GM21528 (cell line): ENCODE data around the gene LPP.

Source experiments
- ATAC-seq: cut with Tn5 transposase; IDR thresholded peaks from one replicate; pipeline ENCODE4 v1.9.1; 2021; ENCODE audit warnings: mild to moderate bottlenecking, moderate library complexity; ENCODE audit not compliant: unreplicated experiment, low FRiP score

LPP gene

DNA sequence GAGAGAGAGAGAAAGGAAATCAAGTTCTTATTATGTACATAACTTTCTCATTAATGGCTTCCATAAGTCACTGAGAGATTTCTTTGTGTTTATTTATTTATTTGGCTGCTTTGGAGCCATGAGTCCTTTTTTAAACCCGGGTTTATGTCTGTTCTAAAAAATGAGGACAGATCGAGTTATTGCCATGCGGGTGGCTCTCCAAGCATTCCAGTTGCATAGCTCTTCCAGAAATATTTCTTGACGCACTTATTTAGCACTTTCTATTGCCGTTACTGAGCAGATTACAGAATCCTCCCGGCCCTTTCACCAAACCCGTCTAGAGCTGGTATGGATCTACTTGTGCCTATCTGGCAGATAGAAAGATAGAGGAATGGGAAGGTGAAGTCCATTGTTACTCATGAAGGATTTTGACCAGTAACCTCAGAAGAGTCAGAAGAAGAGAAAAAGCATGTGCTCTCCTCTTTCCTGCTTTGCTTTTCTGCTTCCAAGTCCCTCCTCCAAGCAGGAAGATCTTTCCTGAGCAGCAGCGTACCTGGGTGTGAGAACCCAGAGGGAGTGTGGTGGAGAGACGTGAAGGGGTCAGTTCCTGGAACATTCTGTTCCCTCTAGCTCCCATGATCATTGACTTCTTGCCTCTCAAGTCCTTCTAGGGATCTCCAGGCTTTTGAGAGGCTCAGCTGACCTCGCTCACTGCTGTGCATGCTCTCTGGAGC, 112.8 kb downstream of the LPP start:
- ATAC-seq = no peak

DNA sequence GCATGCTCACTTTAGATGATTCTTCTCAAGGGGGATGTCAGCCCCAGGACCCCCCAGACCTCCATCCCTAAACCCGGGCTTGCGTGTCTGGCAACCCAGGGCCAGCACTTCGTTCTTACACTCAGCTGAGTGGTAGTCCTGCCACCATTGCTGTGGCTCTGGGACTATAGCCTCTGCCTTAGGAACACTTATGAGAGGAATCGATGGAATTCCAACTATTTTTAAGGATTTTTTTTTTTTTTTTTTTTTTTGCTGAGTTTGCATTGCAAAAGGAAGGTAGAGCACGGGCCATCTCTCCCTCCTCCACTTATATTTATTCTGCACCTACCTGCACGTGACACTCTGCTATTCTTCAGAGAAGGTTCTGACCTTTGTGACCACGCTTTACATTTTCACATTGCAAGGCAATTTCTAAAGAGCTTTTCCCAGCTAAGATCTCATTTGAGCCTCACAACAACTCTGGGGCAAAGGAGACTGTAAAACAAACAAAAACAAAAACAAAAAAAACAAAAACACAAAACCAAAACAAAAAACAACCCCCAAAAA, 113.9 kb downstream of the LPP start:
- no peak for ATAC-seq

DNA sequence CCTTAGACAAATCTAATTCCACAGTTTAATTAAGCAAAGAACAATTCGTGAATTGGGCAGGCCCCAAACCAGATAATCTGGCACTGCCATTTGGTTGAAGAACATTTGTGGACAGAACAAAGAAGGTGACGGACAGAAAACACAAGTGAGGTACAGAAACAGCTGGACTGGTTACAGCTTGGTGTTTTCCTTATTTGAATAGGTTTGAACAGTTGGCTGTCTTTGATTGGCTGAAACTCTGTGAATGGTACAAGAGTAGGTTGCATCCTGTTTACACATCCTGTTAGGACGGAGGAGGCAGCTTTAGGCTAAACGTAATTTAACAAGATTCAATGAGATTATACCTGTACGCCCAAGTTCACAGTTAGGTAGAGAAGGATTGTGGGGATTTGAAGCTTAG, 114.4 kb downstream of the LPP start:
- no peak for ATAC-seq

DNA sequence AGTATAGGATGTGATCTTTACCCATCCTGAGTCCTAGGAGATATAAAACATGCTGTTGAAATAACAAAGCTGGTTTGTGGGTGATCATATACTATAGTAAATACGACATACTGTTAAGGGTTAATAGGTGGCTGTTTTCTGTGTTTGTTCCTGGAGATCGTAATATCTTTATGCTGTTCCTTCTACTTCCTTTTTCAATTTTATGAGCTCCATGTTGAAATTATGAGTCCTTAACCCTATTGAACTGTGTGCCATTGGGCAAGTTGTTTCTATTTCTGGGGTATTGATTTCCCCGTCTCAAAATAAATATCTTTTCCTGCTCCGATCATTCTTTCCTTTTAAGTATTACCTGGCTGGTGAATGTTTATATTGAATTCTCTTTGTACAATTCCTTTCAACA, 115.1 kb downstream of the LPP start:
- ATAC-seq = no peak

DNA sequence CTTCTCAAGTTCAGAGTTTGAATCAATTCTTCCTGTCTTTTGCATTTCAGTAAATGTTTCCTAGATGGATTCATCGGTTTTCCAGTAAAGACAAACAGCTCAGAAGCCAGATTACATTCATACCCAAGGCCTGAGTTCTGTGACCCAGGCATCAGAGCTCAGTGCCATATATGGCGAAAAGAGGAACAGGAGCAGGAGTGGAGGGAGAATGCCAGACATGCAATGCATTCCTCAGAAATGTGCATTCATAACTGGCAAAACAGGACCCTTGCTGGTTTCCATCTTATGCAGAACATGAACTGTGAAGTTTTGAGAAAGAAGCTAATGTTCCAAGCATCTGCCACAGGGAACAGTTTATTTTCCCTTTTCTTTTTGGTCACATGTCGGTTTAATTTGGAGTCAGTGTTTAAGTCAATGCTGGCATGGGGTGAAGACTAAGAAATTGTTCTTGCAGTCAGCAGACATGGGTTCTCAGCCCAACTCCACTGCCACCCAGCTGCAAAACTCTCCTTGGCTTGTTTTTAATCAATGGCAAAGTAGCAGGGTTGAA, 116.5 kb downstream of the LPP start:
- no peak for ATAC-seq

DNA sequence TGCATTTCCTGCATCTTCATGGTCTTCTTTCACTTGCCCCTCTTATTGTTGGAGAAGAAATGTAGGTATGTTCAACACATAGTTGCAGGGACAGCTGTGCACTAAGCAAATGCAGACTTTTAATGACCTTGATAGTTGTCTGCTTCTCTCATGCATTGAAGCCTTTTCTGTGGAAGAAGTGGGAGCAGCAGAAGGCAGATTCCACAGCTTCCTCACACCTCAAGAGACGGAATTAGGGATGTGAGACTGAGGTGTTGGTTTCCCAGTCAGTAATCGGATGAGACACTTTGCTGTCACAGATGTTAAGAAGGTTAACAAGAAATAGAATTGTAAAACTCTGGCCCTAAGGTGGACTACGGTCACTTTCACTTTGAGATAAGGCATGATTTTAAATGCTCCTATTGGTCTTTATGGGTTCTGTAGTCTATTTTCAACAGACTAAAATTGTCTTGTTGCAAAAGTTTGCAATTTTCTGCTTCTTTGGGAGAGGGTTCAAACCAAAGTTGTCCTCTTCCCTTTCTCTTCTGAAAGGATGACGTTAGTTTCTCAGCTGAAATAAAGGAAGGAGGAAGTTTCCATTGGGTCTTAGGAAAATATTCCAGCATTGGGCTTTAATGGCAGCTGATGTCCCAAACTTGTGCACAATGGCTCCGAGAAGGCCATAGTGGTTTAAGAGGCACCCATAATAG, 117.4 kb downstream of the LPP start:
- no peak for ATAC-seq

DNA sequence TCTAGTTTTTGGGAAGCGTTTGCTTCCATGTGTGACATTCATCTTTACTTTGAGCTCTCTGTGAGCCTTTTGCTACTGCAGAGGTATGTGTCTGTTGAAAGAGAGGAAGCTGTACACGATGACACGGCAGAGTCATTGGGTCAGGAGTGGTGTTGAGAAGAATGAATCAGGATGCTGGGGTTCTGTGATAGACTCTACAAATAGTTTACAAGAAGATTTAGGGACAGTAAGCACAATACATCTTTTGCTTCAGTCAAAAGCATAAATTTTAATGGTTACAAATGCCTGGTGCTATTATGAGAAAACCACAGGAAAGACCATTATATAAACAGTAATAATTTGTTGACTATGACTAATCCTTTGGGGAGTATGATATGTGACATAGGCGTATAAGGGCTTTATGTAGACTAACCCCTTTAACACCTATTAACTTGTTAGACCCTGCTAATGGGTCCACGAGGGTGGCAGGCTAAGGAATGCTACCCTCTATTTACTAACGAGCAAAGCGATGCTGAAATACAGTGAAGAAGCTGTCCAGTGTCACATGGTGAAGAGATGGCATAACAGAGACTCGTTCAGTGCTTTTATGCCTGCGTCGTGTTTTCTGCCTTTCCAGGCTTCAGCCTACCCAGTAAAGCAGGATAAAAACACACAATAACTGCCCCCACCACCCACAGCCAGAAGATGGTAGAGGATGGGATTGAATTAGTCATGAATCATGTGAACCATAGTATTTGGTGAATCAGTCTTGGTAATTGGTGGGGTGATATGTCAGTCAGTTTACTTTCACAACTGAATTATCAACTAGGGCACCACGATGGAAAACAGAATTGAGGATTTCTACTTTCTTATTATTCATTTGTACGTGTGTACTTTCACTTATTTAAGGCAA, 118.8 kb downstream of the LPP start:
- no peak for ATAC-seq

DNA sequence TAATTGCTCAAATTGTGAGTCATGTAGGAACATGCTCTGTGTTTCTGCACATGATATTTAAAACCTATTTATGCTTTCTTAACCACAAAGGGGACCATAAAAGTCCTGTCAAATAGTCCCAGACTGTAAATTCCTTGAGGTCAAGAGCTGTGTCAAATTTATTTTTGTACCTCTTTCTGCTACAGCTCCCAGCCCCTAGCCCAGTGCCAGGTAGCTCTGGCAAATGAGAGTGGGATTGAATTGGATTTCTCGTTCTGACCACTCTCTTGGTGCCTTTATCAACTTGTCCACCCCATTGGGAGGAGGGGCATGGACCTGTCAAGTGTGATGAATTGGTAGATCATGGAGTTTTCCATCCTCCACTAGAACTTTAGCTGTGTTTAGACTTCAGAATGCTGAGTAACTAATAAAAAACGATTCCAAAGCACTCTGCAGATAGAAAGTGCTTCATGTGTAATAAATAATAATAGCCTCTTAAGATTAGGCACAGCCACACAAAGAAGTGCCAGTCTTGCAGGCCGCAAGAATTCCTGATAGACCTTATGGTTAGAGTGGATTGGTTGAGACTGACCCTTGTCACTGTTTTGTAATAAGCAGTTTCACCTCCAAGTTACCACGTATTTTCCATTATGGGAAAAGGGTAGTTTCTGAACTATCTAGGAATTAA, 120.4 kb downstream of the LPP start:
- ATAC-seq = no peak

DNA sequence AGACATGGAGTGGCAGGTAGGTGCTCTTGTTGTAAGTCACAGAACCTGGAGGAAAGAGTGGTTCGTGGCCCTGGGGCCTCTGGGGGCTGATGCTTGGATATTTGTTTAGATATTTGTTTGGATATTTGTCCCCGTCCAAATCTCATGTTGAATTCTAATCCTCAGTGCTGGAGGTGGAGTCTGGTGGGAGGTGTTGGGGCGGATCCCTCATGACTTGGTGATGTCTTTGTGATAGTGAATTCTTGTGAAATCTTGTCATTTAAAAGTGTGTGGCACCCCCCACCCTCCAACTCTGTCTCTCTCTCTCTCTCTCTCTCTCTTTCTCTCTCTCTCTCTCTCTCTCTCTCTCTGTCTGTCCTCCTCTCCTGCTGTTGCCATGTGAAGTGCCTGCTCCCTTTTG, 122.4 kb downstream of the LPP start:
- no peak for ATAC-seq

DNA sequence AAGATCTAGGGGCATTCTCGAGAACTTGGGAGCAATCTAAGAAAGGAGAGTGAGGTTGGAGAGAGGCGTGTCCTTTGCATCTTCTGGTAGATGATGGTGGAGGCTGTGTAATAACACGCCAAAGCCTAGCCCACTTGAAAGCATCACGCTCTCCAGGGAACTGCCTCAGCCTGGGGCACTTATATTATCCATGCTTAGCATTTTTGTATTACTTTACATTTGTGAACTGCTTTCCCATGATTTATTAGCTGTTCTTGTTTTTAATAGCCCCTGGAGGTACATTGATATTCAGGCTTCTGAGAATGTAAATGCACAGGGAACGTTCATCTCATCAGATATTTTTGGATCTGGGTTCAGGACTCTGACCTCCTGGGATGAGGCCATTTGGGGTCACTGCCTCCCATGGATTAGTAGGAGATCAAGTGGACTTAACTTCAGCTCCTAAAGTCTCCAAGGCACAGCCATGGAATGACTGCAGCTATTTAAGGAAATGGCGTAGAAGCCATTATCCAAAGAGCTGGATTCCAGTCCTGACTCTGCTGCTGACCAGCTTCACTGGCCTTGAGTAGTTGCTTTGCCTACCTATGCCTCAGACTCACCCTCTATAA, 124.9 kb downstream of the LPP start:
- no peak for ATAC-seq

DNA sequence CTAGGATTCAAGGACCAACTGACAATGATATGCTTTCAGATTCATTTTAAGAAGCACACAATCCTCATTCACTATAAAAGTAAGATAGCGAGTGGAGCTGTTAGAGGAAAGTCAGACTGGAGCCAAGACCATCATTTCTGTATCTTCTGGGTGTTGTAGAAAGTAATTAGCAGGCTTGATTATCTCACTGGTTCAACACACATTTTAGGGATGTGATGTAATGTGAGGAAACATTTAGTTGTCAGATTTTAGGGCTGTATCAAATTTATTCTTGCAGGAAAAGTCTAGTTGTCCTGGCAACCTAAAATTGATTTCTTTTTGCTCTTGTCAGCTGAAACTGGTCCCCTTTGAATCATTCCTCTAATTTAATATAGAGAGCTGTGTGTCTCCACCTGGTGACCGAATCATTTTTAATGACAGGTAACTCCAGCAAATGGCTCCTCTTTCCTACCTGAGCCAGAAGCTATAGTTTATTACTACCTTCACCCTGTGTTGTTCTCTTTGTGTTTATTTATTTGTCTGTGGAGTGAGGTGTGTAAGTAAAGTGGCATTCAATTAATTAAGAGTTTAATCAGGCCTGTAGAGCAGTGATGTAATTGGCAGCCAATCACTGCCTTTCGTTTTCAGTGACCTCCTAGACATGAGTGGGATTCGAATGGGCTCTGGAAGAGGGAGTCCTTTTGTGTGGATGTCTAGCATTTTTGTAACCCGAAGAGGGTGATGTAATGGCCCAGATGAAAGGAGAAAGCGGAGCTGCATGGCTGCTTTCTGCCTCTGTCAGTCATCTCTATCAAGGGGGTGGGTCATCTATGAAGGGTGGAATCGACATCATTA, 125.8 kb downstream of the LPP start:
- ATAC-seq = no peak

DNA sequence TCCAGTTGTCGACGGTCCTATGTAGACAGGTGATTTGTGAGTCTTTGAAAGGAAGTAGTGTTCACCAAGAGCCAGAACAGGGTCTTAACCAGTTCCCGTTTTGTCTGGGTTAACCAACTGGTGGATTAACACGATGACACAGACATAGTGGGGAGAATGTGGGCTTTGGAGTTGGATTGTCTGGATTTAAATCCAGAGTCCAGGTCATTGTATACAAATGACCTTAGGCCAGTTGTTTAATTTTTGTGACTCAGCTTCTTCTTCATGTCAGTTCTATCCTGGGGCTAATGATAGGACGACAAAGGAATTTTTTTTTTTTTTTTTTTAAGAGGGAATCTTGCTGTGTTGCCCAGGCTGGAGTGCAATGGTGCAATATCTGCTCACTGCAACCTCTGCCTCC, 126.7 kb downstream of the LPP start:
- no peak for ATAC-seq

DNA sequence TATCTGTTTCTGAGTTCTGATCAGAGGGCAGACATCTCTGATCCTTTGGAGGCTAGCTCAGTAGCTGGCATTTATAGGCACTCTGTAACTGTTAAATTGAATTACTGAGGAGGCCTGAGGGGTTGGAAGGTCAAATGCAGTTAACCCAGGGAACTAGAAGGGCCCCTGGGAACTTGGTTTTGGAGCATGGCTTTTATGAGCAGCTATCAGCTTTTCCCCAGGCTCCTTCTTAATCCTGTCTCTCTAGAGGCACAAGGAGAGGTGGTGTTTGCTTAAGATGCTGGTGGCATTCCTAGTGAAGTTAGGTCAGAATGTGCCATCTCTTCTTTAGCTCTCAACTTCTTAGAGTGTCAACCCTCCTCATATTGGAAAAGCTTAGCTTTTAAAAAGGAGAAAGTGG, 128.9 kb downstream of the LPP start:
- no peak for ATAC-seq

DNA sequence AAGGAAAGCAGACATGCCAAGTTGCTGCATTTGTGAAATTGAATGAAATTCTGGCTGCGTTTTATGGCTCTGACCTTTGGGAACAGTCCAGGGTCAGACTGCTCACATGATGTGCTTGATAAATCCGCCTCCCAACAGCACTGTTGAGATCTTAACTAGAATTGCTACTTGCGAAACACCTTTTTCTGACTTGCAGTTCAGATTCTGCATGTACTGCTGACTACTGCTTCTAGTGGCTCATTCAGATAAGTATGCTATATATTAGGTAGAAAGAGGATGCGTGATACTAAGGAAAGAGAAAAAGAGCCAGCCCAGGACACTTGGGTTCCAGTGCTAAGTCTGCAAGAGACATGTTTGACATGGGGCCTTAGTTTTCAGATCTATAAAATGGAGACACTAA, 129.4 kb downstream of the LPP start:
- no peak for ATAC-seq

DNA sequence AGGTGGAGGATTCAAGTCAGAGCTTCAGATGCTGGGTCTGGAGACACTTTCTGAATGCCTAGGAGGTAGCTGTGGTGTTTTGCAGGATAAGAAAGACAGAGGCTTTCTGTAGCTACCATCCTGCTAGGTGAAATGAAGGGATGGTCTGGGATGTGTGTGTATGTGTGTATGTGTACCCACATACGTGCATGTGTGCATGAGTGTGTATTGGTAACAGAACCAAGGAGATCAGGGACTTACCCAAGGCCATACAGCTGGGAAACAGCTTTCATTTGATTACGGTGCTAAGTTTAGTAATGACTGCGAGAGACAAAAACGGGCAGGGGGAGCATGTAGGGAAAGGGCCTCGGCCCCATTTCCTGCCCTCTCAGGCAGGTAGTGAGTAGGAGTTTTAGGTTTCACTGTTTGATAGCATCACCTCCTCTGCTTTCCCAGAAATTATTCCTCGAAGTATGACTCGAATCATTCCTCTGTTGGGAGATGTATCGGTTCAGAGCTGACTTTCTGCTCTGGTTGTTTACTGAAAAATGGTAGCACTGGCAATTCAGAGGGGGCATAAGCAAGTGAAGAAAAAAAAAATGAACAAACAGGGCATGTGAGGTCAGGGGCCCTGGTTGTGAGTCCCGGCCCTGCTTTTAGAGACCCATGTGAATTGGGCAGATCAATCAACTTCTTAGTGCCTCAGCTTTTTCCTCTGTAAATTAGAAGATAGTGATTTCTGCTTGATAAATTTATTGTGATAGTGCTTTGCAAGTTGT, 130.7 kb downstream of the LPP start:
- no peak for ATAC-seq

DNA sequence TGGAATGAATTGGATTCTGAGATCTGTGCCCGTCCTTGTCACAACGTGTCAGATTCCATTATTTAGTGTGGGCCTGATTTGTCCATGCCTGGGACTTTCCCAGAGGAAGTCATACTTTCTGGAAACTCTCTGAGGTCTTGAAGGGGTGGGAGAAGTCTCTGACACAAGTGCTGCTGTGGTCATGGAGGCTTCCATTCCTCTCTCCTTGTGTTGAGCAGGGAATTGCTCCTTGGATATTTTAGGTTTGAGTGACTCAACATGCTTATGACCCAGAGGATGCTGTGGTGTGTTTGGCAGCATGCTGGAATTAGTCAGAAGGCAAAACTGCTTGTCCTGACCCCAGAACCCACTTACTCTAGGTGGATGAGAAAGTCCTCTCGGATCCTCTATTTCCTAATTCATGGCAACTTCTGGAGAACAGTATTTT, 132.1 kb downstream of the LPP start:
- ATAC-seq = no peak

DNA sequence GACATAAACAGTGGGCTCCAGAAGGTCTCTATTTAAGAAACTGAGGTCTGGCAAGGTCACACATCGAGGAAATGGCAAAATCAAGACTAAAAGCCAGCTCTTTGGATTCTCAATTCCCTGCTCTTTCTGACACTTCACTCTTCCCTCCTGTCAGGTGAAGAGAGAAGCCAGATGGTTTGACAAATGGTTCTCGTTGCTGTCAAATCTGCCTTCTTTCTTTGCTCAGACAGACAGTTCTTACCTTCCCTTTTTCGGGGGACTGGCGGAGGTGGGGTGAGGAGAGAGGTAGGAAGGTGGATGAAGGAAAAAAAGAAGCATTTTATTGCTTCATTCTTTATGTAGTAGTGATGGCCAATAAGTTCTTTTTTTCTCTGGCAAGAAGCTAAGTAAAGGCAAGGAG, 133.4 kb downstream of the LPP start:
- ATAC-seq = no peak

DNA sequence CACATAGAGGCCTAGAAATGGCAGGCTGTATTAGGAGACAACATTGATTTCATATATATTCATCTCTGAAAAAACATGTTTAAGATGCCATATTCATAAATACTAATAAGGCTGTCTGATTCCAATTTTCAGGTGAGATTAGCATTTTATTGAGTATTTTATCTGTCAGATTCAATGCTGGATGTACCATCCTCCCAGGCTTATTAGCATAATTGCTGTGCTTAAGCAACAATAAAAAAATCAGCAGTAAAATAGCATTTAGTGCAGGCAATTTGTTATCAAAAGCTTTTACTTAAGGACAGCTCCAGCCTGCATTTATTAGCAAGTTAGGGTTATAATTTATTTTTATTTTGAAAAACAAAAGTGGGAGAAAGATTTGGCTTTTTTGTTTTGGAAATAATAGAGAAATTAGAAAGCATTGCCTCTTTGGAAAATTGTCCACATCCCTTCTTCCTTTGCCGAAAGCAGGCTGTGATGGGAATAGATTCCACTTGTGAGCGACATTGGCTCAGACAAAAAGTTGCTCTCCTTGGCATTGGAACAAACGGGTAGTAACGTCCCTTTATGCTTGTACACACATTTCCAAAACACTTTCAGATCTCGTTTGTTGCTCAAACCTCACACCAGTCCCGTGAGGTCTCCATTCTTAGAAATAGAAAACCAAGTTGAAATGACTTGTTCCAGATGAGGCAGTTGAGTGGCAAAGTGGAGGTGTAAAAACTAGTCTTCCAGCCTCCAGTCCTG, 134.0 kb downstream of the LPP start:
- ATAC-seq = no peak
